GM12873 (cell line): Measurements from ENCODE around the gene OXA1L.

ENCODE experiments used
- CTCF ChIP-seq: IDR thresholded peaks from 2 replicates; pipeline ENCODE4 v1.5.1; 2012; ENCODE audit warnings: low read depth, mild to moderate bottlenecking, moderate library complexity, low read length, control low read depth; ENCODE audit not compliant: insufficient read depth; ENCODE audit errors: missing control alignments

Gene OXA1L

GRCh38 chr14:22737052-22737451 is 29.4 kb upstream of the OXA1L start:
- TF ChIP-seq CTCF: no peak

GRCh38 chr14:22739423-22739822 is 27.1 kb upstream of the OXA1L start:
- no peak for TF ChIP-seq CTCF

- no peak for TF ChIP-seq CTCF
These were observed 26.5 kb upstream of the OXA1L start for GRCh38 chr14:22740020-22740419.

GRCh38 chr14:22747769-22748168 is 18.7 kb upstream of the OXA1L start:
- TF ChIP-seq CTCF: no peak

GRCh38 chr14:22748206-22748605 is 18.3 kb upstream of the OXA1L start:
- no peak for TF ChIP-seq CTCF

- no peak for TF ChIP-seq CTCF
These were observed 17.8 kb upstream of the OXA1L start for GRCh38 chr14:22748631-22749068.

GRCh38 chr14:22752422-22752821 is 14.1 kb upstream of the OXA1L start:
- no peak for TF ChIP-seq CTCF
